ENCODE data around the gene NELFE.
"Not testable (repeated sequence)": the region's sequence is repeated elsewhere in the genome, so short reads cannot be mapped to it uniquely, and the experiment has no call there.

Gene NELFE

GRCh38 chr6:31948753-31949413 is 9.9 kb downstream of the NELFE start:
- DNase-seq (ENCODE audit: low spot score) = peak; percentile 12

GRCh38 chr6:31948306-31948705 is 10.5 kb downstream of the NELFE start:
- DNase-seq (ENCODE audit: low spot score) = no peak

- no peak for DNase-seq (ENCODE audit: low spot score)
Observed at GRCh38 chr6:31947864-31948263, 10.9 kb downstream of the NELFE start.

- DNase-seq (ENCODE audit: low spot score) = no peak
Observed at GRCh38 chr6:31947070-31947675, 11.6 kb downstream of the NELFE start.

- DNase-seq (ENCODE audit: low spot score) = no peak
Observed at GRCh38 chr6:31946370-31946885, 12.3 kb downstream of the NELFE start.

- DNase-seq (ENCODE audit: low spot score) = no peak
Observed at GRCh38 chr6:31945507-31946369, 13.0 kb downstream of the NELFE start, which contains the start of gene CFB. TSS of gene CFB (plus strand) at chr6:31946095. CDS start at chr6:31946222, 127 bp downstream.

GRCh38 chr6:31945154-31945506 is 13.6 kb downstream of the NELFE start:
- DNase-seq (ENCODE audit: low spot score) = no peak

GRCh38 chr6:31943742-31944141 is 15.0 kb downstream of the NELFE start:
- DNase-seq (ENCODE audit: low spot score) = no peak

GRCh38 chr6:31940256-31940664 is 18.5 kb downstream of the NELFE start:
- DNase-seq (ENCODE audit: low spot score) = no peak

- no peak for DNase-seq (ENCODE audit: low spot score)
Observed at GRCh38 chr6:31935823-31936222, 22.9 kb downstream of the NELFE start.

GRCh38 chr6:31935021-31935420 is 23.8 kb downstream of the NELFE start:
- DNase-seq (ENCODE audit: low spot score) = no peak

- no peak for DNase-seq (ENCODE audit: low spot score)
Observed at GRCh38 chr6:31933537-31933936, 25.2 kb downstream of the NELFE start.

- DNase-seq (ENCODE audit: low spot score) = not testable (repeated sequence)
Observed at GRCh38 chr6:31932137-31932536, 26.6 kb downstream of the NELFE start.

GRCh38 chr6:31930962-31931361 is 27.8 kb downstream of the NELFE start:
- no peak for DNase-seq (ENCODE audit: low spot score)

- DNase-seq (ENCODE audit: low spot score) = no peak
Observed at GRCh38 chr6:31928672-31928939, 30.2 kb downstream of the NELFE start.

- no peak for DNase-seq (ENCODE audit: low spot score)
Observed at GRCh38 chr6:31927863-31928671, 30.7 kb downstream of the NELFE start.

GRCh38 chr6:31927242-31927862 is 31.4 kb downstream of the NELFE start, which contains the start of gene C2:
TSS of gene C2 (plus strand) at chr6:31927717. CDS start at chr6:31927753, 36 bp downstream.
- DNase-seq (ENCODE audit: low spot score) = no peak

- DNase-seq (ENCODE audit: low spot score) = no peak
Observed at GRCh38 chr6:31922942-31923341, 35.8 kb downstream of the NELFE start.

- no peak for DNase-seq (ENCODE audit: low spot score)
Observed at GRCh38 chr6:31920811-31921210, 38.0 kb downstream of the NELFE start.

GRCh38 chr6:31919624-31920303 is 39.0 kb downstream of the NELFE start:
- DNase-seq (ENCODE audit: low spot score) = no peak

Data from hematopoietic multipotent progenitor cell treated with erythropoietin and hydrocortisone succinate and interleukin-3 and kit ligand, for 15 days (in vitro differentiated cells).